Activated CD4-positive, alpha-beta T cell treated with anti-CD3 and anti-CD28 coated beads, Interleukin-2, amount 50 U/mL, for 48 hours (primary cell): ENCODE results near the gene GINS3.
"Not testable (repeated sequence)": the region's sequence is repeated elsewhere in the genome, so short reads cannot be mapped to it uniquely, and the experiment has no call there.

Experiments
- DNase-seq, 2 experiments: peaks; one replicate each; pipeline ENCODE4 v3.0.0-alpha.2; 2020

GINS3 gene

DNA sequence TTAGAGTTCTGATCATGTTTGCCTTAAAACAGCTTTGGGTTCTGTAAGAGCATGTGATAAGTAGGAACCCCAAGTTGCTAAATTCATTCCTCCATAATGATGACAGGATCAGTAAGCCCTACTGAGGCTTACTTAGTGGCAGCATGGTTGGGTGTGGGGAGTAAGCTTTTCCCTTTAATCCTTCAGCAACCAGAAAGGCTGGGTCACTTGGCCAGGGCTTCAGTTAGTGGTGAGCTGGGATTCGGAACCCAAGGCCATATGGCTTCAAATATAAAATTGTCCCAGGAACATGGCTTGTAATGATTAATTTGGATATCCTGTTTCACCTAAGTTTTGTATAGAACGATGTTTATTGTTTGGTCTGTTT is 850 bp downstream of the GINS3 start:
- peak in 1 of 2 experiments; percentile 2 for DNase-seq

DNA sequence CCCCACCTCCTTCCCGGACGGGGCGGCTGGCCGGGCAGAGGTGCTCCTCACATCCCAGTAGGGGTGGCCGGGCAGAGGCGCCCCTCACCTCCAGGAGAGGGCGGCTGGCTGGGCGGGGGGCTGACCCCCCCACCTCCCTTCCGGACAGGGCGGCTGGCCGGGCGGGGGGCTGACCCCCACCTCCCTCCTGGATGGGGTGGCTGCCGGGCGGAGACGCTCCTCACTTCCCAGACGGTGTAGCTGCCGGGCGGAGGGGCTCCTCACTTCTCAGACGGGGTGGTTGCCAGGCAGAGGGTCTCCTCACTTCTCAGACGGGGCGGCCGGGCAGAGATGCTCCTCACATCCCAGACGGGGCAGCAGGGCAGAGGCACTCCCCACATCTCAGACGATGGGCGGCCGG is 4.6 kb downstream of the GINS3 start:
- not testable (repeated sequence) for DNase-seq

DNA sequence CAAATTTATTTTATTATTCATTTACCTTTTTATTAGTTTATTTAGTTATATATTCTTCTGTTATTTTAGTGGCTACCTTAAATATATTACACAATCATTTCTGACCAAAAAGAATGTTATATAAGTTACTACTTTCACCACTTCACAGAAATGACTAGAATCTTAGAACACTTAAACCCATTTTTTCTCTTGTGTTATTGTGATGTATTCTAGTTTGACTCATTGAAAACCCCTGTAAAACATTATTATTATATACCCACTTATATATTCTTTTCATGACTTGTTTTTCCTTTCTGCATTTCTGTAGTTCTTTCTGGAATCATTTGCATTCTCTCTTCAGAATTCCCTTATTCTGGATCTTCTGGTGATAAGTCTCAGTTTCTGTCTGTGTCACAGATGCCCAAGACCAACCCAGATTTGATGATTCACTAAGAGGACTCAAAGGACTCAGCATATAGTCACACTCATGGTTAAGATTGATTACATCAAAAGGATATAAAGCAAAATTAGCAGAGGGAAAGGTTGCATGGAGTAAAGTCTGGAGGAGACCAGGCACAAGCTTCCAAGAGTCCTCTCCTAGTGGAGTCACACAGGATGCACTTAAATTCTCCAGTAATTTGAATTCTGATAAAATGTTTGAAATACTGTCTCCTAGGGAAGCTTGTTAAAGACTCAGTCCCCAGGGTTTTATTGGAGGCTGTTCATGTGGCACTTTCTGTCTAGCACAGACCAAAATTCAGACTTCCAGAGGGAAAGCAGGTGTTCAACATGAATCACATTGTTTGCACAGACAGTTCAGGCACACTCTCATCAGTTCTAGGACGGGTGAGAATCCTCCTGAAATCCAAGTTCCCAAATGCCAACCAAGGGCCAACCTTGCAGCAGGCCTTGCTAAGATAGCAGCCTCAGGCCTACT is 7.7 kb downstream of the GINS3 start:
- DNase-seq: no peak

DNA sequence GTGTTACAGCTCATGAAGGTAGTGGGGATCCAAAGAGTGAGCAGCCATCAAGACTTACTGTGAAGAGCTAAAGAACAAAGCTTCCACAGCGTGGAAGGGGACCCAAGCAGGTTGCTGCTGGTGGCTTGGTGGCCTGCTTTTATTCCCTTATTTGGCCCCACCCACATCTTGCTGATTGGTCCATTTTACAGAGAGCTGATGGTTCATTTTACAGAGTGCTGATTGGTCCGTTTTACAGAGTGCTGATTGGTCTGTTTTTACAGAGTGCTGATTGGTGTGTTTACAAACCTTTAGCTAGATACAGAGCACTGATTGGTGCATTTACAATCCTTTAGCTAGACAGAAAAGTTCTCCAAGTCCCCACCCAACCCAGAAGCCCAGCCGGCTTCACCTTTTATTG is 9.0 kb downstream of the GINS3 start:
- DNase-seq: not testable (repeated sequence)

- DNase-seq: no peak
Measured at GRCh38 chr16:58402796-58403195, 10.5 kb downstream of the GINS3 start.

DNA sequence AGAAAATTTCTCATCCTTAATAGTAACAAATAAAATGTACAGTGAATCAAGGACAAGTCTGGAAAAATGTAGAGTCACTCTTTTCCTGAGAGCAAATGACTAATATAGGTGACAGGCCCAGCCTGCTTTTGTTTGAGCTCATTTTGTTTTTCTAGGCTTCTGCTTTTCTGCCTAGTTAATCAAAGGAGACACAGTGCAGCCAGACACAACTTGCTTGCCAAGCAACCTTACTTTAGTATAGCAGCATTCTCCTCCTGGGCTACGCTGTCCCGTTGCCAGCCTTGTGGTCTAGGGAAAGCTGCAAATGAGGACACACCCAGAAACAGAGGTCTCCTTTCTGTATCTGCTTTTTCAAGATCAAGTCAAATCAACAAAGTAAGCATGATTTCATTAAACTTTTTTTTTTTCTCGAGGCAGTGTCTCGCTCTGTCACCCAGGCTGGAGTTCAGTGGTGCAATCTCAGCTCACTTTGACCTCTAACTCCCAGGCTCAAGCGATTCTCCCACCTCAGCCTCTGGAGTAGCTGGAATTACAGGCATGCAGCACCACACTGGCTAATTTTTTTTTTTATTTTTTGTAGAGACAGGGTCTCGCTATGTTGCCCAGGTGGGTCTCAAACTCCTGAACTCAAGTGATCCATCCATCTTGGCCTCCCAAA is 17.2 kb downstream of the GINS3 start:
- DNase-seq: no peak

GRCh38 chr16:58411336-58411735 is 19.1 kb downstream of the GINS3 start:
- DNase-seq: no peak

GRCh38 chr16:58411736-58412614 is 19.7 kb downstream of the GINS3 start:
- no peak for DNase-seq

- DNase-seq: not testable (repeated sequence)
Measured at GRCh38 chr16:58412615-58412970, 20.3 kb downstream of the GINS3 start.

- DNase-seq: no peak
Measured at GRCh38 chr16:58413359-58413758, 21.1 kb downstream of the GINS3 start.

GRCh38 chr16:58415003-58415402 is 22.7 kb downstream of the GINS3 start:
- no peak for DNase-seq

GRCh38 chr16:58415961-58416360 is 23.7 kb downstream of the GINS3 start:
- DNase-seq: not testable (repeated sequence)

DNA sequence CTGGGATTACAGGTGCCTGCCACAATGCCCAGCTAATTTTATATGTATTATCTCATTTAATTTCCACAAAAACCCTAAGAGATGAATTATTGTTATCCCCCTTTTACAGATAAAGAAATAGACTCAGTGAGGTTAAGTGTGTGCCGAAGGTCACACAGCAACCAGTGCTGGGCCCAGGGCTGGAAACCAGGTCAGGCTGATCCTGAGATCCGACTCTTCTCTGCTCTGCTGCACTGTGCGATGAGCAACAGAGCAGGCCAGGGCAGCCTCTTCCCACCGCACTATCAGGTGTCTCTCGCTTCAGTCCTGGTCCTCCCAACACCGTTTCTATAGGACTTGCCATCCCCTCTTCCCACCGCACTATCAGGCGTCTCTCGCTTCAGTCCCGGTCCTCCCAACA is 24.8 kb downstream of the GINS3 start:
- DNase-seq: no peak

DNA sequence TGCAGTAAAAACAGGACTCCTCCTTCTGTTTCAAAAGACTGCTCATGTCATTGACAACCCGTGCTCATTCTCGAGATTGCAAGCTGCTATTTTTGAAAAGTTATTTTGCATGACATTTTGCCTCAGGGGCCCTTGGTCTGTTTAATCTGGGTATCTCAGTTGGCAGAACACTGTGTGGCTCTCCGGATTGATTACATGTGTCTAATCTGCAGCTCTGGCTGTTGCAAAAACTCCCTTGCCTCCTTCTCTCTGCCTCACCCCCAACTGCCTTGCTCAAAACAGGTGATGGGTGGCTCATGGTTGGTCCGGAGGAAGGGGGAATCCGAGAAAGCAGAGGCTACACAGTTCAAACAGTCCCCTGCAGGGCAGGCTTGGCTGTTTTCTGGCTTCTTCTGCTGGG is 25.3 kb downstream of the GINS3 start:
- DNase-seq: no peak

GRCh38 chr16:58418026-58418425 is 25.8 kb downstream of the GINS3 start:
- DNase-seq: no peak

DNA sequence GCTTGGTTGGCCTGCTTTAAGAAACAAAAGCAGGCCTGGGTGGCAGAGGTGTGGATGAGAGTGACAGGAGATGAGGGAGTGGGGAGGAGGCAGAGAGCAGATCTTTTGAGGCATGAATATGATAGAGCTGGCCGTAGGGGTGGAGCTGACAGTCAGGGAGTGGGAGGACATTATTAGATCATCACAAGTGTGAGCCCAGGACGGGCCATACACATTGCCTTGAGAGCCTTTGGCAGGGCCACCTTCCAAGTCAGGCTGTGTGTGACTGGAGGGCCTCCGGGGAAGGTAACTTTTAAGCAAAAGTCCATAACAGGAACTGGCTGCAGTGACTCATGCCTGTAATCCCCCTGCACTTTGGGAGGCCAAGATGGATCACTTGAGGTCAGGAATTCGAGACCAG is 26.3 kb downstream of the GINS3 start:
- no peak for DNase-seq

GRCh38 chr16:58419241-58419990 is 27.1 kb downstream of the GINS3 start:
- DNase-seq: no peak

- DNase-seq: no peak
Measured at GRCh38 chr16:58421059-58421458, 28.8 kb downstream of the GINS3 start.

GRCh38 chr16:58421529-58421928 is 29.3 kb downstream of the GINS3 start:
- no peak for DNase-seq

DNA sequence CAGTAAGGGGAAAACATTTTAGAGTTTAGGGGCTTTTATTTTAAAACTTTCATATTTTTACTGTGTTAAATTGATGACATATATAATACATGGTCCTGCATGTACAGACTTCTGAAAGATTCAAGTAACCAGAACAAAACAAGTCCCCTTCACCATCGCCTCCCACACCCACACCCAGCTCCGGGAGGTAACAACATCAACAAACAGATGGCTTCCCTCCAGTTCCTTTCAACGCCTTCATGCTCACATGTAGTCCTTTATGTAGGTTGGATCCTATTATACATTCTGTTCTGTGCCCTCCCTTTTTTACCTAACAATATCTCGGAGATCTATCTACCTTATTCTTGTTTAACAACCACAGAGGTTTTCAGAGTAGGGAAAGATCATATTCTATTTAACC is 30.5 kb downstream of the GINS3 start:
- no peak for DNase-seq

- no peak for DNase-seq
Measured at GRCh38 chr16:58425245-58425644, 33.0 kb downstream of the GINS3 start.

DNA sequence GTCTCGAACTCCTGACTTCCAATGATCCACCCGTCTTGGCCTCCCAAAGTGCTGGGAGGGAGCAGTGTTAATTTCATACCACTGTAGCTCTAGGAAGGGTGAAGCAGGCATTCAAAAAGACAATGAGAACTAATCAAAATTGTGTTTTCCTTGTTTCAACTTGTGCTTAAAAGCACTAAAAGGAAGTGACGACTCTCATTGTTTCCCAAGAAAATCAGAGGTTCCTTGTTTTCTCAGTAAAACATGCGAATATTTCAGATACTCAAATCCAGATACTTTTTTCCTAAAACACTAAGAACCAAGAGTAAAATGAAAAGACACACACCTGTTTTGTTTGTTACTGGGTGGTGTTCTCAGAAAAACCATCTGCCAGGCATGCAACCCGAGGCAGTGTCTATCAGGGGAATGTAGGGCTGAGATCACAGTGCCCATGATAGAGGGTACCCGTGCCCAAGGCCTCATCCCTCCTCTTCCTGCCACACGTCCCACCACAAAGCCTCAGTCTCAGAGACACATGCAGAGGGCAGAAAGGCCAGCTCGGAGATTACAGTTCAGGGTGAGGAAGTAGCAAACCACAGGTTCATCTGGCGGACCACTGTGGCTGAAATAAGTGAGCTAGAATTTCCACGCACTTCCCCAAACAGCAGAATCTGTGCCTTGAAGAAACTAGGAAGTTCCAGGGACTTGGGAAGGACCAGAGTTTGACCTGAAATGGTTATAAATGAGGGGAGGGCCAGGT is 33.7 kb downstream of the GINS3 start:
- peak; percentile 9 to 30 for DNase-seq
